IPS DF 4.7 (cell line): ENCODE results near the gene SEPHS1.
"Not testable (repeated sequence)": the region's sequence is repeated elsewhere in the genome, so short reads cannot be mapped to it uniquely, and the experiment has no call there.

Experiments used
- DNase-seq: peaks from one replicate; pipeline ENCODE4 v3.0.0-alpha.2; 2013; ENCODE audit warnings: low spot score; ENCODE audit errors: extremely low read depth

Gene SEPHS1

DNA sequence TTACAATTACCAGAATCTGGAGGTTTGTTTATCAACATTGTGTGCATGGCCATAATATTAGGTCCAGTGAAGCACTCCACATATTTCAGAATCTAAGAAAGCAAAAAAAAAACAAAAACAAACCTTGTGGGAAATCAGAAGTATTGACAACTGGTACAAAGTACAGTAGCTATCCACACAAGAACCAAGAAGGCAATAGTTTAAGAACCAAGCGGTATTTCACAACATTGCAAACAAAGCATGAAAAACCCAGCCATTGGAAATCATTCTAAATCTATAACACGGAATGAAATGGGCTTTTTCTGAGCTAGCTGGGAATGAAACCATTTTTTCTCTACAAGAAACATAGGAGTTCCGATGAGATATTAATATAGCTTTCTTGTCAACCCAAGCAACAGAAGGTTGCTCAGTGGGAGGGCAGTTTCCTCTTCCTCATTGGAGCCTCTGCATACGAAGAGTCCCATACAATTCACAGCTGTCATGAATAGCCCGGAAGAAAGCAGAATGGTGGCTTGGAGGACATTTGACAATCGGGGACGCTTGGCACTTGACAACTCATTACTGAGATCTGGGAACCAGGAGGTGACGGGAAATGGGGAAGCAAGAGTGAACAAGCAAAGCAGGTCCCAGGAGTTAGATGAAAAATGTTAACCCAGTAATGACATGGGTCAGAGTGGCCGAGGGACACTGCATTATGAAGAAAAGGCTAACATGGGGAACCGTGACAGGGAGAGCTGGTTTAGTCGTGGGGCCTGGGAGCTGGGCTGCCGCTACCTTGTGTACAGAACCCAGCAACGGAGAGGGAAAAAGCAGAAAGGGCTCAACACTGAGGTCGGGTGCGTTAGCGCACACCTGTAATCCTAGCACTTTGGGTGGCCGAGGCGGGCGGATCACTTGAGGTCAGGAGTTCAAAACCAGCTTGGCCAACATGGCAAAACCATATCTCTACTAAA, 56.0 kb downstream of the SEPHS1 start:
- no peak for DNase-seq

DNA sequence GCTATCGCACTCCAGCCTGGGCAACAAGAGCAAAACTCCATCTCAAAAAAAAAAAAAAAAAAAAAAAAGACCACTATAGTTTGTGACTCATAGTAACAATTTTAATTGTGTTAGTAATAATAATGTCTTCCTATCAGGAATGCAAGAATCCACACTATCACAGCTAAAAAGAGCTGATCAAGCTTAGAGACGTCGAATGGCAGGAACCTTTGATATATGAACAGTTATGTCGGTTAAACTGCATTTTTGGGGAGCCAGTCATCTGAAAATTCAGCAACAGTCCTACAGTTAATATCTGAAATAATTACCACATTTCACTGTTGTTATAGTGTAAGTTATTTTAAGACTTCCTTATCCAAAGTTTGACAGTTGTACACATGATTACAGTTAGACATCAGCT, 57.0 kb downstream of the SEPHS1 start:
- no peak for DNase-seq

DNA sequence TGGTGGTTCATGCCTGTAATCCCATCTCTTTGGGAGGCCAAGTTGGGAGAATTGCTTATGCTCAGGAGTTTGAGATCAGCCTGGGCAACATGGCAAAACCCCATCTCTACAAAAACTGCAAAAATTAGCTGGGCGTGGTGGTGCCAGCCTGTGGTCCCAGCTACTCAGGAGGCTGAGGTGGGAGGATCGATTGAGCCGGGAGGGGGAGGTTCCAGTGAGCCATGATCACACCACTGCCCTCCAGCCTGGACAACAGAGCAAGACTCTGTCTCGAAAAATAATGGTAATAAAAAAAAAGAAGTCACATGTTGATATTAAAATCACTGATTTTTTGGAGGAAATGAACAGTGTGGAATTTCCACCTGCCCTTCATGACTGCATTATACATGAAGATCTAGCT, 64.0 kb downstream of the SEPHS1 start:
- no peak for DNase-seq

DNA sequence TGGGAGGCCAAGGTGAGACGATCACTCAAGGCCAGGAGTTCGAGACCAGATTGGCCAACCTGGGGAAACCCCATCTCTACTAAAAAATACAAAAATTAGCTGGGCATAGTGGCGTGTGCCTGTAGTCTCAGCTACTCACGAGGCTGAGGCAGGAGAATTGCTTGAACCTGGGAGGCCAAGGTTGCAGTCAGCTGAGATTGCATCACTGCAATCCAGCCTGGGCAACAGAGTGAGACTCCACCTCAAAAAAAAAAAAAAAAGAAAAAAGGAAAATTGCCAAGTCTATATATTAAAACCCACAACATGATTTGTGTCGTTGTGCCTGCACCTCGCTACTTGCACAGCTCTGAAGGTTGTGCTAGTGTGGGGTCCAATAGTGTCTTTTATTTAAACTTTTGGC, 65.7 kb downstream of the SEPHS1 start:
- not testable (repeated sequence) for DNase-seq

DNA sequence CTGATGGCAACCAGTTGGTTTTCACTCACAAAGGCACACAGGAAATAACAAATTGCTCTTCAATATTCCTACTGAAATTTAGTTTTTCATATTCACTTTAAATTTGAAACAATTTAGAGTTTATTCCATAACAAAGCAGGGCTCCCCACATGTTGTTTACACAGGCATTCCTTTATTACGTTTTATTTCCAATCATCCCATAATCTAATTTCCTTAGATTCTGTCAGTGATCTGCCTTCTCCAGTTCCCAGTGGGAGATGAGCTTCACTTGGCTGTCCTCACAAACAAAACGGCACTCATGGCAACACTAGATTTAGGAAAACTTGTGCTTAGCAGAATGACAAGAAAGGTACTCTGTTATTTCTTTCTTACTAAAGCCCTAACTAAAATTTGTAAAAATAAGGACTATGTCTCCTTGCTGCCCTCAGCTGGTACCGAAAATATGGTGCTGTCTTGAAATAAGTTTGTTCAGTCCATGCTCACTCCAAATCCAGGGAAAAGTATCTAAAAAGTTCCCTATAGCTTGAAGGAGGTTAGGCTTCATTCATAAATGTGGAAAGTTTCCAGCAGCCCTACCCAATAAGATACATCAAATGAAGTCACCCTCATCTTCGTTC, 71.2 kb downstream of the SEPHS1 start:
- DNase-seq, result no peak

DNA sequence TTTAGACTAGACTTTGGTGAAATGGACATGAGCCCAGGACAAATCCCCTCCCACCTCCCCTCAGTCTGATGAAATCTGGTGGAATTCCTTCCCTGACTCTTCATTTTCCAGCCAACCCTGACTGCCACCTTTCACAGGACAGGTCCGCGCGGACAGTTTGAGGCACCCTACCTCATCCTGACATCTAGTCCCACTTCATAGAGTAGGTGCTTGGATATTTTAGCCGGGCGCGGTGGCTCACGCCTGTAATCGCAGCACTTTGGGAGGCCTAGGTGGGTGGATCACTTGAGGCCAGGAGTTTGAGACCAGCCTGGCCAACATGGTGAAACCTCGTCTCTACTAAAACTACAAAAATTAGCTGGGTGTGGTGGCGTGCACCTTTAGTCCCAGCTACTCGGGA, 71.9 kb downstream of the SEPHS1 start:
- DNase-seq, result not testable (repeated sequence)

- DNase-seq, result no peak
These were observed 75.9 kb downstream of the SEPHS1 start for GRCh38 chr10:13272164-13272571.

GRCh38 chr10:13271552-13272163, 76.4 kb downstream of the SEPHS1 start:
- DNase-seq, result peak; percentile 58

DNA sequence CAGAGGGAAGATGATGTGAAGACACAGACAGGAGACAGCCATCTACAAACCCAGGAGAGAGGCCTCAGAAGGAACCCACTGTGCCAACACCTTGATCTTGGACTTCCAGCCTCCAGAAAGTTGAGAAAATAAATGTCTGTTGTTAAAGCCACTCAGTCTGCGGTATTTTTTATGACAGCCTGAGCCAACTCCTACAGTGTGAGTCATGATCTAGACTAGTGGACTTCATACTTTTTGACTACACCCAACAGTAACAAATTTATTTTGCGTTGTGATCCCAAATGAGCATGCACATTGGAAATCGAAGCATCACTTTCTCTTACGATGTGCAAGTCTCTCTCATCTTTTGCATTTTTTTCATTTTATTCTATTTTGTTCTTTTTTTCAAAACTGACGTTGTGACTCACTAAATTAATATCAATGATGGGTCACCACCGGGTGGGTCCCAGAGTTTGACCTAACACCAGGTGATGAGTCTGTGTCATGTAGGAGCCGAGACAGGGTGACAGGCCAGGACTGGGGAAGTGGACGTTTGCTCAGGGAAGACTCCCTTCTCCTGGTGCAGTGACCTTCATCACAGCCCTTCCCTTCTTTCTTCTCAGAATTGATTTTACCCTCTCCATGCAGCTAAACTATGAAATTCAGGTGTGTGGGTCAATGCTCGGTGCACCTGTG, 77.1 kb downstream of the SEPHS1 start:
- no peak for DNase-seq

DNA sequence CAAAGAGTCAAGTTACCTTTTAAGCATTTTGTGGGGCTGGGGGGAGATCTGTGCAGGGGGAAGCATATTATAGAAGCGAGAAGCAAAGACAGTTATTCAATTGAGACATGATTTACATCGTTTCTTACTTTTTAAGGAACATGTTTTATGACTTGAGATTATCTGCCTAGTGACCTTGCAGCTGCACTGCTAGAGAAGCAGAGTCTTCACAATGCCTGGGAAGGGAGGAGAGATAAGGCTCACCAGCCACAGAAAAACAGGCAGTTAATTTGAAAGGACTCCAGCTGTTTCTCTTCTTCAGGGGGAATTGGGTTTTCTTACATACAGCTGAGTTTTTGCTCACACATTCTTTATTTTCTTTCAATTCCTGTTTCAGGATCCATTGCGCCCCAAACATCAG, 79.3 kb downstream of the SEPHS1 start:
- no peak for DNase-seq

DNA sequence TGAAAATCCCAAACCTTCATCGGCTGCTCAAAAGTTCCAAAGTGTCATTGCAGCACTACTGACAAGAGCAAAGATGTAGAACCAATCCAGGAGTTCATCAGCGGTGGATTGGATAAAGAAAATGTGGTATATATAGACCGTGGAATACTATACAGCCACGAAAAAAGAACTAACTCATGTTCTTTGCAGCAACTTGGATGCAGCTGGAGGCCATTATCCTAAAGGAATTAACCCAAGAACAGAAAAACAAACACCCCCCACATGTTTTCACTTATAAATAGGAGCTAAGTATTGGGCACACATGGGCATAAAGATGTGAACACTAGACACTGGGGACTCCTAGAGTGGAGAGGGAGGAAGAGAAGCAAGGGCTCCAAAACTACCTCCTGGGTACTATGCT, 79.8 kb downstream of the SEPHS1 start:
- DNase-seq, result no peak
